Heart left ventricle (tissue), 16 donors: ENCODE data around the gene SPINK14. TPM values are rescaled to one million over a fixed set of nuclear protein-coding genes. Genes with fewer than 3 reads are reported as not detected.

Experiments used
- ATAC-seq, 4 donors: fragments of 200-7000 bp; cut with Tn5 transposase; one replicate each; pipeline ENCODE4 v1.9.1; 2020 to 2022; ENCODE audit warnings: moderate library complexity in 4 of 4, mild to moderate bottlenecking in 3 of 4, moderate number of reproducible peaks in 1 of 4
- DNase-seq, 5 donors: peaks; one replicate each; pipeline ENCODE4 v3.0.0-alpha.2; 2020
- H3K27ac ChIP-seq, 12 donors: fragments of 200-600 bp; sonication (generic) in 4 of 12; one replicate each; pipeline versions ENCODE4 v1.5.0 to v1.8.0; 2016 to 2022; ENCODE audit warnings: mild to moderate bottlenecking in 2 of 12
- H3K27me3 ChIP-seq, 9 donors: fragments of 200-600 bp; sonication (generic) in 2 of 9; one replicate each; pipeline versions ENCODE4 v1.5.1 to v1.8.0; 2016 to 2022; ENCODE audit warnings: mild to moderate bottlenecking in 3 of 9
- H3K36me3 ChIP-seq, 9 donors: fragments of 200-600 bp; sonication (generic) in 2 of 9; one replicate each; pipeline versions ENCODE4 v1.5.0 to v1.8.0; 2018 to 2022; ENCODE audit warnings: mild to moderate bottlenecking in 2 of 9
- H3K4me1 ChIP-seq, 12 donors: fragments of 200-600 bp; sonication (generic) in 4 of 12; one replicate each; pipeline versions ENCODE4 v1.5.0 to v1.8.0; 2016 to 2022; ENCODE audit warnings: mild to moderate bottlenecking in 3 of 12
- H3K4me3 ChIP-seq, 12 donors: fragments of 200-600 bp; sonication (generic) in 4 of 12; one replicate each; pipeline versions ENCODE4 v1.5.0 to v1.8.0; 2017 to 2022; ENCODE audit warnings: mild to moderate bottlenecking in 9 of 12, moderate library complexity in 4 of 12
- H3K9me3 ChIP-seq, 12 donors: fragments of 200-600 bp; sonication (generic) in 4 of 12; one replicate each; pipeline versions ENCODE4 v1.5.0 to v1.8.0; 2016 to 2022; ENCODE audit warnings: mild to moderate bottlenecking in 1 of 12
- CTCF ChIP-seq, 12 donors: fragments of 200-600 bp; sonication (generic) in 4 of 12; IDR thresholded peaks; one replicate each; pipeline versions ENCODE4 v1.5.0 to v1.8.0; 2018 to 2022; ENCODE audit warnings: antibody characterized with exemption in 12 of 12, mild to moderate bottlenecking in 5 of 12
- POLR2A ChIP-seq, 2 donors: fragments of 450-650 bp; IDR thresholded peaks; one replicate each; pipeline ENCODE4 v1.6.1; 2017; ENCODE audit warnings: antibody characterized with exemption in 2 of 2, mild to moderate bottlenecking in 2 of 2, moderate library complexity in 2 of 2
- WGBS, 4 donors: extraction: QIAGEN DNeasy Blood & Tissue Kit in 2 of 4; methylation state at CpG; one replicate each; pipeline versions ENCODE4 v1.1.5 to v1.1.7; 2013 to 2018; 5-methylcytosine and 5-hydroxymethylcytosine counted together
- intact Hi-C, 10 donors: fragments of 100-400 bp; cut with DNase I; formaldehyde crosslinking; loops; one replicate each; pipeline versions ENCODE4 v1.11.1 to v1.14.2; 2022
- polyA plus RNA-seq, 2 donors: library from polyadenylated mRNA; stranded (reverse); fragments of 200-250 nt; gene quantifications; one replicate each; pipeline ENCODE4 v1.2.3, GENCODE V29; 2013
- total RNA-seq, 9 donors: library from RNA; depleted of rRNA in 2 of 9; stranded (reverse); fragments of >200 nt in 2 of 9; fragmentation: NEBNext Ultra II Directional in 3 of 9; extraction: Animal tissue kit (Norgen Biotek cat#: 25700) in 3 of 9; gene quantifications; one replicate each; pipeline versions ENCODE4 v1.1.0 to v1.2.4, GENCODE V29; 2016 to 2023
- donor health status: ischemic (EF 13 %, LVEDD 7.1; RV severe dilation, severe dysfunction).
- donor health status: healthy with polysubstance abuse.
- donor health status: DM: no; HTN: yes; CAD: no.
- donor health status: DM: no; HTN: no; CAD: no.
- donor health status: ischemic (EF 25% LVEDD 6.9; RV normal size, moderate dysfunction).
- donor health status: ischemic (EF 25% LVEDD 5.7; RV mildly dilated, moderate dysfunction).
- donor health status: healthy.
- donor health status: DM: yes; HTN: yes; CAD: no.
- donor health status: ischemic (EF 35%, LVEDD 5.7; RV mildly dilated, moderate dysfunction).
- donor health status: nonischemic (EF 11% LVEDD 7.7; RV severe dilation, severe dysfunction).
- donor health status: DM: yes; HTN: yes; CAD: no.
- donor health status: PGD.
- donor health status: ischemic (EF 29% LVEDD 5.4; RV normal size, mild dysfunction).
- donor health status: nonischemic (EF 23%, LVEDD 6.1; RV moderate dilation, normal function).

Gene SPINK14
- total and polyA plus RNA-seq, 11 donors: not detected

- TF ChIP-seq CTCF (IDR thresholded peaks at IDR 0.05) (no peak), POLR2A (IDR thresholded peaks at IDR 0.05) (no peak)
- ATAC-seq (peak; percentile 36 to 76 (median 71)), DNase-seq (no peak)
- whole genome bisulfite sequencing, 4 donors: 44 to 72% (median 53%) methylated on average over 1 of the region's 1 CpG
- Histone ChIP-seq H3K4me3 (no peak overlapping the region), H3K9me3 (peaks cover 0 to 3% (median 0%) of the 10 kb centered on the region in 12 donors), H3K36me3 (no peaks in the 10 kb centered on the region), H3K27me3 (no peaks in the 10 kb centered on the region), H3K27ac (no peak overlapping the region), H3K4me1 (no peaks in the 10 kb centered on the region)
- intact Hi-C loops: no loop called here
Observed at GRCh38 chr5:148162038-148162437, 6.3 kb upstream of the SPINK14 start.

- no peak overlapping the region for H3K27ac ChIP-seq
- H3K4me3 ChIP-seq: no peak overlapping the region
- H3K9me3 ChIP-seq: no peaks in the 10 kb centered on the region
- DNase-seq: no peak
- no peaks in the 10 kb centered on the region for H3K27me3 ChIP-seq
- TF ChIP-seq CTCF (IDR thresholded peaks at IDR 0.05) (no peak), POLR2A (IDR thresholded peaks at IDR 0.05) (no peak)
- no peaks in the 10 kb centered on the region for H3K4me1 ChIP-seq
- H3K36me3 ChIP-seq: no peaks in the 10 kb centered on the region
- 78 to 93% (median 89%) methylated on average over 1 of the region's 1 CpG for WGBS, 4 donors
- intact Hi-C loops: no loop called here
- no peak for ATAC-seq
Observed at GRCh38 chr5:148163345-148163744, 5.0 kb upstream of the SPINK14 start.

GRCh38 chr5:148166550-148167283 is 1.6 kb upstream of the SPINK14 start:
- TF ChIP-seq CTCF (IDR thresholded peaks at IDR 0.05): no peak
- no peak for TF ChIP-seq POLR2A (IDR thresholded peaks at IDR 0.05)
- Histone ChIP-seq H3K27ac (no peak overlapping the region), H3K4me1 (no peaks in the 10 kb centered on the region), H3K9me3 (no peaks in the 10 kb centered on the region), H3K27me3 (no peaks in the 10 kb centered on the region), H3K4me3 (no peak overlapping the region), H3K36me3 (no peaks in the 10 kb centered on the region)
- 85 to 91% (median 87%) methylated on average over 4 of the region's 4 CpGs for WGBS, 4 donors
- intact Hi-C loops: no loop called here
- no peak for DNase-seq
- no peak for ATAC-seq

GRCh38 chr5:148172377-148172776 is 4.0 kb downstream of the SPINK14 start:
- no peaks in the 10 kb centered on the region for H3K27me3 ChIP-seq
- H3K36me3 ChIP-seq: no peaks in the 10 kb centered on the region
- ATAC-seq (no peak), DNase-seq (no peak)
- no peaks in the 10 kb centered on the region for H3K4me1 ChIP-seq
- WGBS, 4 donors: 79 to 84% (median 82%) methylated on average over 2 of the region's 2 CpGs
- H3K27ac ChIP-seq: no peak overlapping the region
- intact Hi-C loops: loop anchor here in 6 of 10 donors (10.0 kb wide), 4 partner anchors 202 to 942 kb away; no protein-coding TSS in a partner anchor
- H3K4me3 ChIP-seq: no peak overlapping the region
- TF ChIP-seq CTCF (IDR thresholded peaks at IDR 0.05) (no peak), POLR2A (IDR thresholded peaks at IDR 0.05) (no peak)
- H3K9me3 ChIP-seq: no peaks in the 10 kb centered on the region
